ENCODE data around the gene CHD5. TPM values are rescaled to one million over a fixed set of nuclear protein-coding genes. Genes with fewer than 3 reads are reported as not detected.

CHD5 gene
- total and polyA plus RNA-seq, 2 of the 4 experiments (the other 2 are of a cell fraction): under 0.01 to 0.09 TPM

DNA sequence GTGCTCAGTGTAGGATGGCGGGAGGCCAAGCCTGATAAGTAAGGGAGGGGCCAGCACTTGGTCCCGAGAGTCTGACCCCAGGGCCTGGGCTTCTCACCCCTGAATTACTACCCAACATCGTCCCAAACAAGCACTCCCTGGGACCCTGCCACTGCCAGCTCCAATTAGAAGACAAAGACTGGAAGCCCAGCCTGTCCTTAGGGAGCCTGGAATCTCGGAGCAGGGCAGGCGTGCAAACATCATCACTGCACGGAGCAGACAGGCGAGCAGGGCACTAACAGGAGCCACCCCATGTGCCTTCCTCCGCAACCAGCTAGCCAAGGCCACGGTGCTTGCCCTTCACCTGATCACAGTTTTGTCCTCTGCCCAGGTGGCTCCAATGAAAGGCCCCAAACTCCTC lies 111.2 kb downstream of the CHD5 start:
- H3K4ac ChIP-seq (ENCODE audit: low read depth, low read length): no peak overlapping the region
- ATAC-seq (ENCODE audit: low read depth) (no peak), DNase-seq (no peak)
- no TSS peak for BruUV-seq (replicated peaks)
- TF ChIP-seq POLR2A (IDR thresholded peaks at IDR 0.05; ENCODE audit: low read depth, low read length): no peak
- no peak for TF ChIP-seq CHD1 (IDR thresholded peaks at IDR 0.05; ENCODE audit: low read depth, low read length)
- TF ChIP-seq RAD21 (IDR thresholded peaks at IDR 0.05; ENCODE audit: low read length): no peak
- TF ChIP-seq, protein P1, sequence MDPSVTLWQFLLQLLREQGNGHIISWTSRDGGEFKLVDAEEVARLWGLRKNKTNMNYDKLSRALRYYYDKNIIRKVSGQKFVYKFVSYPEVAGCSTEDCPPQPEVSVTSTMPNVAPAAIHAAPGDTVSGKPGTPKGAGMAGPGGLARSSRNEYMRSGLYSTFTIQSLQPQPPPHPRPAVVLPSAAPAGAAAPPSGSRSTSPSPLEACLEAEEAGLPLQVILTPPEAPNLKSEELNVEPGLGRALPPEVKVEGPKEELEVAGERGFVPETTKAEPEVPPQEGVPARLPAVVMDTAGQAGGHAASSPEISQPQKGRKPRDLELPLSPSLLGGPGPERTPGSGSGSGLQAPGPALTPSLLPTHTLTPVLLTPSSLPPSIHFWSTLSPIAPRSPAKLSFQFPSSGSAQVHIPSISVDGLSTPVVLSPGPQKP (IDR thresholded peaks at IDR 0.05; ENCODE audit: borderline replicate concordance, low read depth, low read length): no peak
- TF ChIP-seq SMC3 (IDR thresholded peaks at IDR 0.05; ENCODE audit: low read depth, low read length): no peak
- TF ChIP-seq RFX5 (IDR thresholded peaks at IDR 0.05; ENCODE audit: low read depth, low read length): no peak
- TF ChIP-seq FOS (IDR thresholded peaks at IDR 0.05; ENCODE audit: low read depth, low read length): no peak
- H4K91ac ChIP-seq (ENCODE audit: insufficient read depth, low read depth, low read length): no peak overlapping the region
- no peaks in the 10 kb centered on the region for H3K36me3 ChIP-seq (ENCODE audit: control insufficient read depth, insufficient read depth, low read length)
- in situ Hi-C loops (cut with MboI; ENCODE audit: low sequenced_read_pairs): no loop called here
- no peak overlapping the region for H3K4me3 ChIP-seq (ENCODE audit: insufficient read depth, low read depth, low read length)
- H3K27me3 ChIP-seq (ENCODE audit: control insufficient read depth, insufficient read depth, low read length): peaks cover 9% of the 10 kb centered on the region; the same call in 1 of the 2 replicates
- WGBS, 2 experiments (ENCODE audit: extremely low coverage in 2 of 2, insufficient read length in 1 of 2): 71% methylated on average over 5 of the region's 9 CpGs; no CpG with 5 or more reads in 1 of the 2 experiments
- intact Hi-C loops (cut with micrococcal nuclease): no loop called here
- H2AFZ ChIP-seq (replicated peaks; ENCODE audit: low read length, poor library complexity): no peak overlapping the region
- no peaks in the 10 kb centered on the region for H3K79me1 ChIP-seq (ENCODE audit: low read depth in 1 of 2, low read length in 2 of 2)
- H2BK5ac ChIP-seq (ENCODE audit: low read depth, low read length, poor library complexity, severe bottlenecking): no peak overlapping the region
- no peak overlapping the region for H3K18ac ChIP-seq (ENCODE audit: low read depth, low read length)
- H2BK20ac ChIP-seq (ENCODE audit: low read depth, low read length): no peak overlapping the region
- H3K9ac ChIP-seq (ENCODE audit: low read depth, low read length): no peak overlapping the region
- H2BK15ac ChIP-seq (ENCODE audit: low read depth, low read length): no peak overlapping the region
- H3K9me3 ChIP-seq (ENCODE audit: control insufficient read depth, insufficient read depth, low read length): no peaks in the 10 kb centered on the region
- no peaks in the 10 kb centered on the region for H3K9me1 ChIP-seq (ENCODE audit: insufficient read depth, low read length)
- POLR2A ChIA-PET (ENCODE audit: unreplicated experiment): no interaction called here
- no peak overlapping the region for H3K14ac ChIP-seq (replicated peaks; ENCODE audit: low read depth, low read length)
- H3K4me2 ChIP-seq (ENCODE audit: low read depth, low read length): no peak overlapping the region
- no peak overlapping the region for H3K23ac ChIP-seq (ENCODE audit: low read depth, low read length)
- H4K5ac ChIP-seq (ENCODE audit: low read depth, low read length): no peak overlapping the region
- no peaks in the 10 kb centered on the region for H3K4me1 ChIP-seq (ENCODE audit: control insufficient read depth, insufficient read depth, low read length)
- no peak overlapping the region for H2AK9ac ChIP-seq (replicated peaks; ENCODE audit: low read depth, low read length, poor library complexity)
- H2BK120ac ChIP-seq (ENCODE audit: low read depth, low read length): no peak overlapping the region
- no peak overlapping the region for H2AK5ac ChIP-seq (ENCODE audit: low read depth, low read length)
- CTCF ChIA-PET: no interaction called here
- no peak overlapping the region for H3K56ac ChIP-seq (ENCODE audit: extremely low read depth, insufficient read depth, low read length)
- H3K27ac ChIP-seq (ENCODE audit: insufficient read depth, low read length): no peak overlapping the region
- H4K20me1 ChIP-seq (ENCODE audit: insufficient read depth, low read length): no peaks in the 10 kb centered on the region
- dilution Hi-C loops (cut with HindIII; ENCODE audit: low sequenced_read_pairs, unreplicated experiment): no loop called here
- no peak overlapping the region for H4K8ac ChIP-seq (ENCODE audit: low read depth in 2 of 2, low read length in 2 of 2)

All from IMR-90 (cell line).